Fibroblast of pulmonary artery (primary cell): Measurements from ENCODE around the gene PYGM.

Experiments
- DNase-seq: peaks from one replicate; pipeline ENCODE4 v3.0.0-alpha.2; 2010; ENCODE audit warnings: low read depth
- H3K4me3 ChIP-seq: replicated peaks from 2 replicates; pipeline ENCODE4 v1.5.1; 2011; ENCODE audit warnings: low read depth, mild to moderate bottlenecking, control low read depth, low read length, moderate library complexity
- CTCF ChIP-seq: IDR thresholded peaks from 2 replicates; pipeline ENCODE4 v1.5.1; 2011; ENCODE audit warnings: mild to moderate bottlenecking, control low read depth, low read length, inconsistent platforms; ENCODE audit errors: missing control alignments

The PYGM gene

DNA sequence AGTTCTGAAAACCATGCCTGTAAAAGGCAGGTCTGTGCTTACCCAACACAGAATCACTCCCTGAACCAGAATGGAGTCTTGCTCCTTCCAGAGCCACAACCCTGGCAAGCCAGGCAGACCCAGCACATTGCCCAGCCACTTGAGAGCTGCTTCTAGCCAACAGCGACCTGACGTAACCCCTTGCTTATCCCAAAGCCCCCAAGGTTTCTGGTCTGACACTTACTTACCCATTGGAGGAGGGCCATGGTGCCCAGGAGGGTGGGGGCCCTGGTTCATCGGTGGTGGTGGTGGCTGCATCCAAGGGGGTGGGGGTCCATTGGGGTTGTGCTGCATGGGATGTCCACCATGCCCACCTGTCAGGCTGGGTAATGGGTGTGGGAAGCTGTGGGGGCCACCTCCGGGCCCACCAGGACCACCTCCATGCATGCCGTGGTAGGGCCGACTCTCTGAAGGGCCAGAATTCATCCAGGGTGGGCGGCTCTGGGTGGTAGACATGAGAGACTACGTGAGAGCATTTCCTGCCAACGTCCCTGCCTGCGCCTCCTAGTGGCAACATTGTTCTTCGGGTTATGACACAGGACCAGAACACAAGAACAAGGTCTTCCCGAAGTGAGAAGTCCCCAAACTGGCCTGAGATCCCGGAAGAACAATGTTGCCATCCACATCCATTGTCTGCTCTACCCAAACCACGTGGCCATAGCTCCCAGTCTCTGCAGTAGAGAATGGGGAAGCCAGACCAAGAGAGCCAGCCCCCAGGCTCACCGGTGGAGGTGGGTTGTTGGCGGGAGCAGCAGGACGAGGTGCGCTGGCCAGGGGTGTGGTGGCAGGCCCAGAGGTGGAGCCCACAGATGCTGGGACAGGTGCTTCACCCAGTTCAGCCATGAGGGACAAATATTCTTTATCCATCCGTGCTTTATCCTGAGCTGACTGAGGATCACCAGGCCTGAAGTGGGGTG lies 7.8 kb upstream of the PYGM start:
- DNase-seq, result peak; percentile 80
- no peak overlapping the region for H3K4me3 ChIP-seq
- TF ChIP-seq CTCF, result peak; percentile 77

- TF ChIP-seq CTCF, result no peak
- DNase-seq, result no peak
Measured at GRCh38 chr11:64766881-64767280, 7.1 kb upstream of the PYGM start.

DNA sequence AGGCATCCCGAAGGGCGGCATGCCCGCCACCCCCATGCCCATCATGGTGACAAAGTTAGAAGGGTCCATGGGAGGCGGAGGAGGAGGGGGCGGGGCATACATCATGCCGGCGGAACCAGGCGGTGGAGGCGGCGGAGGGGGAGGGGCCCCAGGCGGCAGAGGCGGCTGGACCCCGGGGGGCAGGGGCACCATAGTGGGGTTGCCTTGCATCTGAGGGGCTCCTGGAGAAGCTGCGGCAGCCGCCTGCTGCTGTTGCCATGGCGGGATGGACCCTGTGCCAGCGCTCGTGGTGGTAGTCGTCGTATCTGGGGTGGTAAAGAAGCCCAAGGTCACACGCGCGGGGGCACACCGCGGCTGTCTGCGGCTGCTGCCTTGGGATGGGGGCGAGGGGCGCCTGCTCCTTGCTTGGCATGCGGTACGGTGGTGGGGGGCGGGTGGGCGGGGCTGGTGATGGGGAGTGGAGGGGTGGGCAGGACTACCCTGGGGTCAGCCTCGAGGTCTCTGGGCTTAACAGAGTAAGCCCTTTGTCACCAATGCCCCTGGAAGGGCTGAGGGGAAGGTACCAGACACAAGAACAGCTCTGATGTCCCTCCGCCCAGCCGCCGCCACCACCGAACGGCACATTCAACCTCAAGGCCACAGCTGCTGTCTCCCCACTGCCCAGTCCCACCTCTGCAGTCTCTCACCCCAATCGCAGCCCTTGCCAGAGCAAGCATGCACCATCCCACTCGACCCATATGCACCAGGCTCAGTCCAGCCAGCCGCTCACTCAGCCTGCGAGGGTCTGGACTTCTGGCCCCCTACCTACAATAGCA lies 6.3 kb upstream of the PYGM start:
- H3K4me3 ChIP-seq, result no peak overlapping the region
- TF ChIP-seq CTCF, result no peak

More at GRCh38 chr11:64766881-64767280, 7.1 kb upstream of the PYGM start:
- H3K4me3 ChIP-seq, result no peak overlapping the region

DNA sequence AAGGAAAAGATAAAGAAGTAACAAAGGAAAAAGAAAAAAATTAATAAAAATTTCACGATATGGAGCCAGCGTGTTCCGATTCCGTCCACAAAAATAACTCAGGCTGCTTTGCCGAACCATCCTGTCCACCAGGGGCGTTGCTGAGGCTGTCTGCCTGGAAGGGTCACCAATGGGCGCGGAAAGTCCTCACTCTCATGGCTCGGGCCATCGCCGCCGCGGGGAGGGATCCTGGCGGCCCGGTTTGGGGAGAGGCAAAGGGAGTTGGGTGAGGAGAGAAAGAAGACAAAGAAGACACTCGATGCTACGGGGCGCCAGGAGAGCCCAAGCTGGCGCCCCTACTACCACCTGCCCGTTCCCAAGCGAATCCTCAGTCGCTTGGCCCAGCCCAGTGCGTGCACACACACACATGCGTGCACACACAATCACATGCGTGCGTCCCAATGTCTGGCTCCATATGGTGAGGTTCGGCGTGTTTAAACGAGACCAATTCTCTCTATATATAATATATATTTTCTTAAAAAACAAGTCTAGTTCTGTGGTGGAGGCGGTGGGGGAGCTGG lies 5.6 kb upstream of the PYGM start:
- peak; percentile 14 for TF ChIP-seq CTCF
- H3K4me3 ChIP-seq, result no peak overlapping the region
- no peak for DNase-seq

More for the DNA sequence above, 6.3 kb upstream of the PYGM start:
- no peak for DNase-seq

GRCh38 chr11:64764753-64765152 lies 5.0 kb upstream of the PYGM start:
- no peak for DNase-seq
- no peak for TF ChIP-seq CTCF
- no peak overlapping the region for H3K4me3 ChIP-seq

- H3K4me3 ChIP-seq, result no peak overlapping the region
- no peak for TF ChIP-seq CTCF
- DNase-seq, result no peak
Measured at GRCh38 chr11:64764040-64764611, 4.4 kb upstream of the PYGM start.
